IMR-90 (cell line): ENCODE measurements around the gene DNAAF2. TPM values are rescaled to one million over a fixed set of nuclear protein-coding genes. Genes with fewer than 3 reads are reported as not detected.
"Not testable (repeated sequence)": the region's sequence is repeated elsewhere in the genome, so short reads cannot be mapped to it uniquely, and the experiment has no call there.

Experiments
- ATAC-seq: fragments of 200-7000 bp; cut with Tn5 transposase; 2 replicates; pipeline ENCODE4 v1.9.1; 2020; ENCODE audit warnings: low read depth, mild to moderate bottlenecking, moderate library complexity
- BruUV-seq: library from RNA; stranded (reverse); fragments of 400-500 nt; replicated peaks from 2 replicates; lab custom pipeline; 2021; lab: Mats Ljungman, UMichigan
- CTCF ChIA-PET: fragments of 300-600 bp; formaldehyde crosslinking; extraction: SDS; loops from one replicate; lab custom pipeline; 2021; ENCODE audit warnings: antibody characterized with exemption; lab: Yijun Ruan, JAX
- POLR2A ChIA-PET: fragments of 300-600 bp; sonication (Branson Sonifier 250); formaldehyde crosslinking; loops from one replicate; lab custom pipeline; 2022; ENCODE audit warnings: antibody characterized with exemption; ENCODE audit not compliant: unreplicated experiment; lab: Charles Lee
- DNase-seq: peaks from one replicate; pipeline ENCODE4 v3.0.0; 2013
- H2AFZ ChIP-seq: replicated peaks from 2 replicates; pipeline ENCODE3; 2013; ENCODE audit warnings: low read length, mild to moderate bottlenecking; ENCODE audit not compliant: poor library complexity
- H2AK5ac ChIP-seq: 2 replicates; pipeline ENCODE4 v1.6.1; 2013; ENCODE audit warnings: low read depth, low read length, inconsistent platforms
- H2AK9ac ChIP-seq: replicated peaks from 2 replicates; pipeline ENCODE3; 2013; ENCODE audit warnings: mild to moderate bottlenecking, low read depth, low read length, moderate library complexity; ENCODE audit not compliant: poor library complexity
- H2BK120ac ChIP-seq: 2 replicates; pipeline ENCODE4 v1.6.1; 2013; ENCODE audit warnings: low read depth, low read length, inconsistent platforms
- H2BK15ac ChIP-seq: 3 replicates; pipeline ENCODE4 v1.6.1; 2013; ENCODE audit warnings: low read depth, low read length, inconsistent platforms
- H2BK20ac ChIP-seq: 2 replicates; pipeline ENCODE4 v1.6.1; 2013; ENCODE audit warnings: low read depth, mild to moderate bottlenecking, inconsistent platforms, low read length, moderate library complexity
- H2BK5ac ChIP-seq: 2 replicates; pipeline ENCODE4 v1.6.1; 2013; ENCODE audit warnings: mild to moderate bottlenecking, low read depth, low read length, inconsistent platforms; ENCODE audit not compliant: poor library complexity, severe bottlenecking
- H3K14ac ChIP-seq: replicated peaks from 2 replicates; pipeline ENCODE4 v1.6.1; 2013; ENCODE audit warnings: low read depth, low read length, inconsistent platforms
- H3K18ac ChIP-seq: 2 replicates; pipeline ENCODE4 v1.6.1; 2013; ENCODE audit warnings: low read depth, low read length, control low read depth
- H3K23ac ChIP-seq: 2 replicates; pipeline ENCODE4 v1.6.1; 2013; ENCODE audit warnings: low read depth, low read length, inconsistent platforms
- H3K27ac ChIP-seq: 2 replicates; pipeline ENCODE4 v1.5.1; 2013; ENCODE audit warnings: mild to moderate bottlenecking, control low read depth, low read length; ENCODE audit not compliant: insufficient read depth
- H3K27me3 ChIP-seq: 2 replicates; pipeline ENCODE4 v1.6.1; 2013; ENCODE audit warnings: low read length; ENCODE audit not compliant: control insufficient read depth, insufficient read depth
- H3K36me3 ChIP-seq: 2 replicates; pipeline ENCODE4 v1.6.1; 2013; ENCODE audit warnings: low read length, mixed read lengths; ENCODE audit not compliant: control insufficient read depth, insufficient read depth
- H3K4ac ChIP-seq: 2 replicates; pipeline ENCODE4 v1.6.1; 2013; ENCODE audit warnings: low read depth, low read length, inconsistent platforms
- H3K4me1 ChIP-seq: 2 replicates; pipeline ENCODE4 v1.6.1; 2013; ENCODE audit warnings: low read length, mixed read lengths; ENCODE audit not compliant: control insufficient read depth, insufficient read depth
- H3K4me2 ChIP-seq: 2 replicates; pipeline ENCODE4 v1.6.1; 2013; ENCODE audit warnings: low read depth, mild to moderate bottlenecking, control low read depth, low read length, moderate library complexity
- H3K4me3 ChIP-seq: 2 replicates; pipeline ENCODE4 v1.5.1; 2013; ENCODE audit warnings: low read depth, mild to moderate bottlenecking, control low read depth, low read length, moderate library complexity; ENCODE audit not compliant: insufficient read depth
- H3K56ac ChIP-seq: 2 replicates; pipeline ENCODE4 v1.6.1; 2013; ENCODE audit warnings: low read length, inconsistent platforms; ENCODE audit not compliant: insufficient read depth; ENCODE audit errors: extremely low read depth
- H3K79me1 ChIP-seq, 2 experiments: 2 replicates each; pipeline ENCODE4 v1.6.1; 2013; ENCODE audit warnings: low read length in 2 of 2, inconsistent platforms in 1 of 2, low read depth in 1 of 2
- H3K9ac ChIP-seq: 2 replicates; pipeline ENCODE4 v1.6.1; 2013; ENCODE audit warnings: low read depth, low read length, control low read depth
- H3K9me1 ChIP-seq: 2 replicates; pipeline ENCODE4 v1.6.1; 2013; ENCODE audit warnings: low read length, inconsistent platforms; ENCODE audit not compliant: insufficient read depth
- H3K9me3 ChIP-seq: 2 replicates; pipeline ENCODE4 v1.6.1; 2013; ENCODE audit warnings: low read length; ENCODE audit not compliant: control insufficient read depth, insufficient read depth
- H4K20me1 ChIP-seq: 2 replicates; pipeline ENCODE4 v1.6.1; 2013; ENCODE audit warnings: low read length, inconsistent platforms; ENCODE audit not compliant: insufficient read depth
- H4K5ac ChIP-seq: 2 replicates; pipeline ENCODE4 v1.6.1; 2013; ENCODE audit warnings: mild to moderate bottlenecking, low read depth, low read length, control low read depth
- H4K8ac ChIP-seq, 2 experiments: 2 replicates each; pipeline ENCODE4 v1.6.1; 2013; ENCODE audit warnings: low read depth in 2 of 2, low read length in 2 of 2, control low read depth in 1 of 2, inconsistent platforms in 1 of 2
- H4K91ac ChIP-seq: 2 replicates; pipeline ENCODE4 v1.6.1; 2013; ENCODE audit warnings: low read depth, low read length, inconsistent platforms; ENCODE audit not compliant: insufficient read depth
- CHD1 ChIP-seq: IDR thresholded peaks from 2 replicates; pipeline ENCODE4 v1.6.1; 2012; ENCODE audit warnings: low read depth, low read length, improper control_type of control experiment
- NFE2L2 ChIP-seq: fragments of 150-350 bp; IDR thresholded peaks from 2 replicates; pipeline ENCODE4 v1.6.1; 2016; ENCODE audit warnings: low read depth, mild to moderate bottlenecking, low read length
- RCOR1 ChIP-seq: IDR thresholded peaks from 2 replicates; pipeline ENCODE4 v1.6.1; 2012; ENCODE audit warnings: mild to moderate bottlenecking, low read length, improper control_type of control experiment; ENCODE audit not compliant: insufficient replicate concordance
- whole genome bisulfite sequencing, 2 experiments: methylation state at CpG; one replicate each; pipeline versions ENCODE4 v1.1.5 to v1.1.7; 2013; ENCODE audit warnings: missing lambda C conversion rate in 2 of 2; ENCODE audit not compliant: insufficient read length in 1 of 2; ENCODE audit errors: extremely low coverage in 2 of 2; 5-methylcytosine and 5-hydroxymethylcytosine counted together
- dilution Hi-C: fragments of 300-500 bp; cut with HindIII; formaldehyde crosslinking; loops from one replicate; pipeline ENCODE4 v1.14.3; 2018; ENCODE audit warnings: low sequenced_read_pairs; ENCODE audit not compliant: unreplicated experiment
- in situ Hi-C: fragments of 300-500 bp; cut with MboI; formaldehyde crosslinking; loops from 3 replicates; pipeline ENCODE4 v1.14.3; 2019; ENCODE audit warnings: low sequenced_read_pairs, inconsistent platforms, mixed read lengths
- intact Hi-C: fragments of 100-400 bp; cut with micrococcal nuclease; formaldehyde crosslinking; loops from 2 replicates; pipeline ENCODE4 v1.10.0; 2022
- polyA plus RNA-seq, 3 experiments: library from polyadenylated mRNA; depleted of rRNA; stranded (reverse); fragments of >200 nt; gene quantifications; 2 replicates each; pipeline ENCODE4 v1.2.3, GENCODE V29; 2012; ENCODE audit warnings: low replicate concordance in 1 of 3
- total RNA-seq: library from RNA; depleted of rRNA; stranded (reverse); fragments of >200 nt; gene quantifications from 2 replicates; pipeline ENCODE4 v1.2.3, GENCODE V29; 2012

Gene DNAAF2
- total and polyA plus RNA-seq, 2 of the 4 experiments (the other 2 are of a cell fraction) = 4.1 to 4.7 TPM

- TF ChIP-seq CHD1 (peak; percentile 63; the same call in 1 of the 2 replicates), NFE2L2 (no peak), RCOR1 (no peak)
Observed at GRCh38 chr14:49585803-49586672, 49.0 kb downstream of the DNAAF2 start, which contains the start of gene RPS29 (continued).

- H2BK120ac ChIP-seq, BruUV-seq, H2BK15ac ChIP-seq, intact Hi-C loops, in situ Hi-C loops, H4K91ac ChIP-seq, H3K9me3 ChIP-seq, ATAC-seq, H3K4me1 ChIP-seq, H2AFZ ChIP-seq, H4K5ac ChIP-seq, DNase-seq, H2AK9ac ChIP-seq, H2BK20ac ChIP-seq, dilution Hi-C loops, H3K18ac ChIP-seq, H3K27me3 ChIP-seq: not testable (repeated sequence)
- H2BK5ac ChIP-seq = peak overlapping the region; percentile 85
- H3K27ac ChIP-seq = peak overlapping the region; percentile 50; the same call in 1 of the 2 replicates
- peak overlapping the region; percentile 55 to 88; a peak in 3 of 4 replicates for H4K8ac ChIP-seq
- WGBS, 2 experiments = 27% methylated on average over 8 of the region's 32 CpGs; no CpG with 5 or more reads in 1 of the 2 experiments
- CTCF ChIA-PET = interaction anchor here (0.7 kb wide), 1 partner anchor 8 kb away, joined by 3 read pairs; no protein-coding TSS in a partner anchor
- peak overlapping the region; percentile 18; the same call in 1 of the 2 replicates for H3K4ac ChIP-seq
- peaks cover 52% of the 10 kb centered on the region for H4K20me1 ChIP-seq
- H3K79me1 ChIP-seq = peaks cover 21 to 54% of the 10 kb centered on the region in 2 experiments
- H3K4me2 ChIP-seq = peak overlapping the region; percentile 91
- peaks cover 14% of the 10 kb centered on the region for H3K9me1 ChIP-seq
- peaks cover 17% of the 10 kb centered on the region for H3K36me3 ChIP-seq
- 0 out of 2 replicates have a peak overlapping the region, but pooled peaks have one; percentile 94 for H3K23ac ChIP-seq
- H3K9ac ChIP-seq = peak overlapping the region; percentile 95
- H3K56ac ChIP-seq = peak overlapping the region; percentile 85
- POLR2A ChIA-PET = interaction anchor here (0.5 to 0.7 kb wide), 2 partner anchors 10 to 16 kb away, joined by 3 to 9 read pairs; no protein-coding TSS in a partner anchor
- peak overlapping the region; percentile 84; the same call in 1 of the 2 replicates for H2AK5ac ChIP-seq
- peak overlapping the region; percentile 37; the same call in 1 of the 2 replicates for H3K14ac ChIP-seq
- H3K4me3 ChIP-seq = peak overlapping the region; percentile 86
Observed at GRCh38 chr14:49584981-49585640, 49.9 kb downstream of the DNAAF2 start.
